Endodermal cell (in vitro differentiated cells): ENCODE results near the gene PSMD8. TPM values are rescaled to one million over a fixed set of nuclear protein-coding genes. Genes with fewer than 3 reads are reported as not detected.

ENCODE experiments used
- DNase-seq: peaks from one replicate; pipeline ENCODE4 v3.0.0-alpha.2; 2017
- H3K27ac ChIP-seq: 2 replicates; pipeline ENCODE4 v1.5.1; 2013; ENCODE audit warnings: mild to moderate bottlenecking, low read depth, low read length, moderate library complexity
- H3K27me3 ChIP-seq: 2 replicates; pipeline ENCODE4 v1.6.1; 2013; ENCODE audit warnings: mild to moderate bottlenecking, low read length, moderate library complexity; ENCODE audit not compliant: insufficient read depth, control insufficient read depth, poor library complexity, severe bottlenecking
- H3K36me3 ChIP-seq: 2 replicates; pipeline ENCODE4 v1.7.0; 2013; ENCODE audit warnings: mild to moderate bottlenecking, low read length, moderate library complexity; ENCODE audit not compliant: control insufficient read depth, insufficient read depth
- H3K4me1 ChIP-seq: one replicate; pipeline ENCODE4 v1.7.0; 2013; ENCODE audit warnings: low read length; ENCODE audit not compliant: control insufficient read depth, insufficient read depth
- H3K4me3 ChIP-seq: 2 replicates; pipeline ENCODE4 v1.5.1; 2013; ENCODE audit warnings: mild to moderate bottlenecking, low read length, moderate library complexity
- H3K9ac ChIP-seq: 2 replicates; pipeline ENCODE4 v1.6.1; 2013; ENCODE audit warnings: mild to moderate bottlenecking, low read length, moderate library complexity; ENCODE audit not compliant: poor library complexity, severe bottlenecking; ENCODE audit errors: extremely low read depth
- H3K9me3 ChIP-seq: 2 replicates; pipeline ENCODE4 v1.6.1; 2013; ENCODE audit warnings: mild to moderate bottlenecking, low read length, moderate library complexity; ENCODE audit not compliant: control insufficient read depth
- H3K27ac Mint-ChIP-seq: 2 replicates; pipeline ENCODE4 v1.8.0; 2020; ENCODE audit warnings: mixed read lengths
- H3K27me3 Mint-ChIP-seq: 2 replicates; pipeline ENCODE4 v1.8.0; 2021; ENCODE audit warnings: mild to moderate bottlenecking, mixed read lengths; ENCODE audit not compliant: insufficient read depth
- H3K36me3 Mint-ChIP-seq: 2 replicates; pipeline ENCODE4 v1.8.0; 2020; ENCODE audit warnings: low read depth, mixed read lengths
- H3K4me1 Mint-ChIP-seq: 2 replicates; pipeline ENCODE4 v1.8.0; 2020; ENCODE audit warnings: mixed read lengths
- H3K4me3 Mint-ChIP-seq: 2 replicates; pipeline ENCODE4 v1.8.0; 2020; ENCODE audit warnings: mild to moderate bottlenecking, moderate library complexity, mixed read lengths
- H3K9me3 Mint-ChIP-seq: 2 replicates; pipeline ENCODE4 v1.8.0; 2020; ENCODE audit warnings: mild to moderate bottlenecking, mixed read lengths
- WGBS, 2 experiments: methylation state at CpG; one replicate each; pipeline versions ENCODE4 v1.1.5 to v1.1.7; 2013; ENCODE audit warnings: missing lambda C conversion rate in 2 of 2, mixed read lengths in 1 of 2; ENCODE audit not compliant: insufficient coverage in 1 of 2, insufficient read length in 1 of 2; 5-methylcytosine and 5-hydroxymethylcytosine counted together
- total RNA-seq, 2 donors: library from RNA; stranded (reverse); fragmentation: NEBNext Ultra II Directional in 1 of 2; extraction: Animal tissue kit (Norgen Biotek cat#: 25700) in 1 of 2; gene quantifications; 2 replicates in 1 of 2; 3 replicates in 1 of 2; pipeline ENCODE4 v1.2.1, GENCODE V29; 2021
- TF ChIP-seq, protein P1 (sequence below): fragments of 200-600 bp; sonication (generic); conservative IDR thresholded peaks from 2 replicates; pipeline ENCODE4 v1.5.0; 2021; ENCODE audit warnings: antibody characterized with exemption, mild to moderate bottlenecking

The PSMD8 gene
- total RNA-seq, 2 donors from 2014 or later: 168 to 178 TPM

DNA sequence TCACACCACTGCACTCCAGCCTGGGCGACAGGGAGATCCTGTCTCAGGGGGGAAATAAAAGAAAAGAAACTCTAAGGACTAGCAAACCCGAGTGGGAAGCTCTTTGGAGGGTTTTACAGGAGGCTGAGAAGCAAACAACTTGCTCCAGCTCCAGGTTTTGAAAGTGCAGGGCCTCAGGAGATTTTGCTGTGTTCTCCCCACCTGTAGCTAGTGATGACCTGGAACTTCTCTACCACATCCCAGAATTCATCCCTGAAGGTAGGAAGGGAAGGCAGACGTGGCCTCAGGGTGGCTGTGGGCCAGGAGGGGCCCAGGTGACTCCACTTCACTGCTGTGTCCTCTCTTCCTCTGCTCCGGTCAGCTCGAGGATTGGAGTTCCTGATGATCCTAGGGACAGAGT is 16.3 kb upstream of the PSMD8 start:
- no peaks in the 10 kb centered on the region for H3K36me3 Mint-ChIP-seq

GRCh38 chr19:38359242-38360021 is 14.9 kb upstream of the PSMD8 start:
- H3K27me3 ChIP-seq: peaks cover 51% of the 10 kb centered on the region
- no peaks in the 10 kb centered on the region for H3K36me3 Mint-ChIP-seq
- no peaks in the 10 kb centered on the region for H3K9me3 ChIP-seq
- TF ChIP-seq, protein P1, sequence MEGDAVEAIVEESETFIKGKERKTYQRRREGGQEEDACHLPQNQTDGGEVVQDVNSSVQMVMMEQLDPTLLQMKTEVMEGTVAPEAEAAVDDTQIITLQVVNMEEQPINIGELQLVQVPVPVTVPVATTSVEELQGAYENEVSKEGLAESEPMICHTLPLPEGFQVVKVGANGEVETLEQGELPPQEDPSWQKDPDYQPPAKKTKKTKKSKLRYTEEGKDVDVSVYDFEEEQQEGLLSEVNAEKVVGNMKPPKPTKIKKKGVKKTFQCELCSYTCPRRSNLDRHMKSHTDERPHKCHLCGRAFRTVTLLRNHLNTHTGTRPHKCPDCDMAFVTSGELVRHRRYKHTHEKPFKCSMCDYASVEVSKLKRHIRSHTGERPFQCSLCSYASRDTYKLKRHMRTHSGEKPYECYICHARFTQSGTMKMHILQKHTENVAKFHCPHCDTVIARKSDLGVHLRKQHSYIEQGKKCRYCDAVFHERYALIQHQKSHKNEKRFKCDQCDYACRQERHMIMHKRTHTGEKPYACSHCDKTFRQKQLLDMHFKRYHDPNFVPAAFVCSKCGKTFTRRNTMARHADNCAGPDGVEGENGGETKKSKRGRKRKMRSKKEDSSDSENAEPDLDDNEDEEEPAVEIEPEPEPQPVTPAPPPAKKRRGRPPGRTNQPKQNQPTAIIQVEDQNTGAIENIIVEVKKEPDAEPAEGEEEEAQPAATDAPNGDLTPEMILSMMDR: no peak
- H3K27ac Mint-ChIP-seq: no peak overlapping the region
- no peak for DNase-seq
- H3K27ac ChIP-seq: no peak overlapping the region
- peaks cover 8% of the 10 kb centered on the region for H3K9me3 Mint-ChIP-seq
- H3K9ac ChIP-seq: no peak overlapping the region
- no peak overlapping the region for H3K4me3 Mint-ChIP-seq
- H3K4me3 ChIP-seq: no peak overlapping the region
- peaks cover 61% of the 10 kb centered on the region for H3K27me3 Mint-ChIP-seq
- no peaks in the 10 kb centered on the region for H3K4me1 ChIP-seq
- H3K36me3 ChIP-seq: no peaks in the 10 kb centered on the region
- WGBS, 2 experiments: 72 to 79% methylated on average over 6 to 18 of the region's 18 CpGs
- peaks cover 4% of the 10 kb centered on the region for H3K4me1 Mint-ChIP-seq

More for the DNA sequence above, 16.3 kb upstream of the PSMD8 start:
- peaks cover 51% of the 10 kb centered on the region for H3K27me3 ChIP-seq
- no peaks in the 10 kb centered on the region for H3K9me3 Mint-ChIP-seq
- H3K4me3 ChIP-seq: no peak overlapping the region
- H3K9ac ChIP-seq: no peak overlapping the region
- no peaks in the 10 kb centered on the region for H3K36me3 ChIP-seq
- peaks cover 9% of the 10 kb centered on the region for H3K4me1 Mint-ChIP-seq
- no peaks in the 10 kb centered on the region for H3K4me1 ChIP-seq
- TF ChIP-seq, protein P1: no peak
- 65 to 73% methylated on average over 3 to 5 of the region's 5 CpGs for WGBS, 2 experiments
- no peaks in the 10 kb centered on the region for H3K9me3 ChIP-seq
- no peak overlapping the region for H3K4me3 Mint-ChIP-seq
- no peak overlapping the region for H3K27ac ChIP-seq
- H3K27me3 Mint-ChIP-seq: peaks cover 56% of the 10 kb centered on the region
- no peak overlapping the region for H3K27ac Mint-ChIP-seq
- no peak for DNase-seq

GRCh38 chr19:38360351-38360750 is 14.0 kb upstream of the PSMD8 start:
- H3K9ac ChIP-seq: no peak overlapping the region
- H3K36me3 Mint-ChIP-seq: no peaks in the 10 kb centered on the region
- H3K9me3 ChIP-seq: peaks cover 7% of the 10 kb centered on the region
- no peaks in the 10 kb centered on the region for H3K36me3 ChIP-seq
- H3K9me3 Mint-ChIP-seq: peaks cover 18% of the 10 kb centered on the region
- no peak for DNase-seq
- H3K27me3 ChIP-seq: peaks cover 51% of the 10 kb centered on the region
- H3K4me1 Mint-ChIP-seq: peaks cover 4% of the 10 kb centered on the region
- H3K4me3 ChIP-seq: no peak overlapping the region
- peaks cover 61% of the 10 kb centered on the region for H3K27me3 Mint-ChIP-seq
- WGBS, 2 experiments: 93 to 94% methylated on average over 3 to 9 of the region's 9 CpGs
- no peaks in the 10 kb centered on the region for H3K4me1 ChIP-seq
- TF ChIP-seq, protein P1: no peak
- H3K4me3 Mint-ChIP-seq: peak overlapping the region; percentile 73
- no peak overlapping the region for H3K27ac ChIP-seq
- H3K27ac Mint-ChIP-seq: no peak overlapping the region
